DMS 273 treated with DMSO at 0.1 percent for 48 hours (cell line): ENCODE results near the gene SLC5A6.

Experiments
- DNase-seq: peaks from one replicate; lab custom pipeline; 2025; lab: John Stamatoyannopoulos, UW

SLC5A6 gene

GRCh38 chr2:27175330-27175729, 36.7 kb downstream of the SLC5A6 start:
- no peak for DNase-seq

- DNase-seq: no peak
Measured at GRCh38 chr2:27174638-27175037, 37.4 kb downstream of the SLC5A6 start.

GRCh38 chr2:27171351-27171848, 40.7 kb downstream of the SLC5A6 start:
- no peak for DNase-seq

GRCh38 chr2:27170581-27171337, 41.3 kb downstream of the SLC5A6 start:
- no peak for DNase-seq

- DNase-seq: no peak
Measured at GRCh38 chr2:27164960-27165763, 46.9 kb downstream of the SLC5A6 start.

GRCh38 chr2:27162151-27163121, 49.6 kb downstream of the SLC5A6 start:
- no peak for DNase-seq

GRCh38 chr2:27160191-27160590, 51.9 kb downstream of the SLC5A6 start:
- no peak for DNase-seq

- no peak for DNase-seq
Measured at GRCh38 chr2:27159271-27159670, 52.8 kb downstream of the SLC5A6 start.

- no peak for DNase-seq
Measured at GRCh38 chr2:27158468-27158867, 53.6 kb downstream of the SLC5A6 start.

GRCh38 chr2:27155069-27155520, 57.0 kb downstream of the SLC5A6 start:
- no peak for DNase-seq

GRCh38 chr2:27154488-27154887, 57.6 kb downstream of the SLC5A6 start:
- DNase-seq: no peak

- no peak for DNase-seq
Measured at GRCh38 chr2:27152796-27153464, 59.1 kb downstream of the SLC5A6 start.

- no peak for DNase-seq
Measured at GRCh38 chr2:27152102-27152795, 59.8 kb downstream of the SLC5A6 start.

GRCh38 chr2:27150639-27151230, 61.3 kb downstream of the SLC5A6 start:
- DNase-seq: no peak
